K562 (cell line): ENCODE results near the gene PPT2.

Experiments
- CREB1 ChIP-seq, 2 experiments: sonication (generic) in 1 of 2; formaldehyde crosslinking in 1 of 2; IDR thresholded peaks; 2 replicates each; pipeline versions ENCODE4 v1.6.1 to v1.8.0; 2012 to 2022; ENCODE audit warnings: inconsistent platforms in 1 of 2, mild to moderate bottlenecking in 1 of 2, missing genetic modification reagents in 1 of 2, moderate library complexity in 1 of 2
- CTCF ChIP-seq, 3 experiments: IDR thresholded peaks in 2 of 3; conservative IDR thresholded peaks in 1 of 3; 2 replicates each; pipeline ENCODE4 v1.5.1; 2011 to 2012; ENCODE audit warnings: low read length in 3 of 3, mild to moderate bottlenecking in 3 of 3, control low read depth in 2 of 3, improper control_type of control experiment in 1 of 3, inconsistent platforms in 1 of 3, low read depth in 1 of 3, mixed read lengths in 1 of 3, moderate library complexity in 1 of 3; ENCODE audit not compliant: insufficient read depth in 2 of 3
- EZH2 ChIP-seq: IDR thresholded peaks from 2 replicates; pipeline ENCODE4 v1.6.1; 2012; ENCODE audit warnings: low read depth, mild to moderate bottlenecking, inconsistent platforms, low read length, borderline replicate concordance
- KDM1A ChIP-seq, 2 experiments: fragments of 450-650 bp; IDR thresholded peaks; 2 replicates each; pipeline ENCODE4 v1.6.1; 2016; ENCODE audit warnings: mild to moderate bottlenecking in 2 of 2
- POLR2AphosphoS5 ChIP-seq: IDR thresholded peaks from 2 replicates; pipeline ENCODE4 v1.6.1; 2011; ENCODE audit warnings: mild to moderate bottlenecking, low read depth, low read length, moderate library complexity; ENCODE audit not compliant: control insufficient read depth, insufficient read depth
- ZNF134 ChIP-seq: fragments of 250-450 bp; sonication (Bioruptor Pico); conservative IDR thresholded peaks from 2 replicates; pipeline ENCODE4 v1.4.0; 2020
- ZNF239 ChIP-seq: fragments of 250-450 bp; sonication (Bioruptor Pico); IDR thresholded peaks from 2 replicates; pipeline ENCODE4 v1.4.0; 2020; ENCODE audit warnings: mild to moderate bottlenecking
- ZNF583 ChIP-seq: fragments of 250-450 bp; sonication (Bioruptor Pico); IDR thresholded peaks from 2 replicates; pipeline ENCODE4 v1.4.0; 2020

- TF ChIP-seq ZNF134 (CRISPR knock-in tag), result no peak
- TF ChIP-seq CTCF (IDR thresholded peaks at IDR 0.05 in 2 of 3, conservative IDR thresholded peaks at IDR 0.05 in 1 of 3; ENCODE audit: insufficient read depth in 2 of 3, low read depth in 1 of 3, low read length in 3 of 3), result no peak
- TF ChIP-seq EZH2, result no peak
- TF ChIP-seq ZNF239, result no peak
- TF ChIP-seq ZNF583 (CRISPR knock-in tag), result no peak
- TF ChIP-seq POLR2AphosphoS5, result no peak
- peak in 1 of 2 experiments; percentile 24; a peak in 3 of 4 replicates for TF ChIP-seq KDM1A (IDR thresholded peaks at IDR 0.05)
- TF ChIP-seq CREB1 (IDR thresholded peaks at IDR 0.05), result no peak
- no peak for TF ChIP-seq CREB1 (CRISPR knock-in tag; IDR thresholded peaks at IDR 0.05)
Measured at GRCh38 chr6:32176476-32177182, 22.7 kb downstream of the PPT2 start.
